NOMO-1 treated with dmso at 0.1 percent for 144 hours (cell line): ENCODE results near the gene ATP4A.
A peak's percentile ranks its signal among the peaks of the same experiment; 100 is the strongest.
"Not testable (repeated sequence)": the region's sequence is repeated elsewhere in the genome, so short reads cannot be mapped to it uniquely, and the experiment has no call there.

ENCODE experiments used
- DNase-seq: peaks from one replicate; lab custom pipeline; 2025; ENCODE audit not compliant: unreplicated experiment; lab: John Stamatoyannopoulos, UW

The ATP4A gene

DNA sequence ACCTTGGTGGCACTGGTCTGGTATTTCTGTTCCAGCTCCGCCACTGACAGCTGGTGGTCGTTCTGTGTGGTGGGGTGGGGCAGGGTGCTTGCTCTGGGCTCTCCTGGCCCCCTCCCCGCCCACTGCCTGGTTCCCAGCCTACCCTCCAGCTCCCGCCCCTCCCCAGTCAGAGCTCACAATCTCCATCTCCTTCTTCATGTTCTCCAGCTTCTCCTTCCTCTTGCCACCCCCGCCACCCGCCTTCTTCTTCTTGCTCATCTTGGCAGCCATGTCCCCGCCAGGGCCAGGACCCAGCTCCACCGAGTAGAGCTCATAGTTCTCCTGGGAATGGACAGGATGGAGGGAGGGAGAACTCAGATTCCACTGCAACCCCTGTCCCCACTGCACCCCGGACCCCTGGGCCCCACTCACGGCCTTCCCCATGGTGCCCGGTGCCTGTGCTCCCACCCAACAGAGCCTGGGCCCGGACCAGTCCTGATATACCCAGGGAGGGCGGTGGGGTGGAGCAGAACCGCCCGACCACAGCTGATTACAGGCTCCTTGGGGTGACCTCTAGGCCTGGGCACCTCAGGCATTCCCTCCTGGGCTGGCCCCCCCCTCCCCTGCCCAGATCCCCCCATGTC, at the start of gene ATP4A:
ATP4A (minus strand) TSS at position 452 of the 623 bp plus-strand sequence; CDS start at position 423, 29 bp downstream.
- DNase-seq, result no peak

DNA sequence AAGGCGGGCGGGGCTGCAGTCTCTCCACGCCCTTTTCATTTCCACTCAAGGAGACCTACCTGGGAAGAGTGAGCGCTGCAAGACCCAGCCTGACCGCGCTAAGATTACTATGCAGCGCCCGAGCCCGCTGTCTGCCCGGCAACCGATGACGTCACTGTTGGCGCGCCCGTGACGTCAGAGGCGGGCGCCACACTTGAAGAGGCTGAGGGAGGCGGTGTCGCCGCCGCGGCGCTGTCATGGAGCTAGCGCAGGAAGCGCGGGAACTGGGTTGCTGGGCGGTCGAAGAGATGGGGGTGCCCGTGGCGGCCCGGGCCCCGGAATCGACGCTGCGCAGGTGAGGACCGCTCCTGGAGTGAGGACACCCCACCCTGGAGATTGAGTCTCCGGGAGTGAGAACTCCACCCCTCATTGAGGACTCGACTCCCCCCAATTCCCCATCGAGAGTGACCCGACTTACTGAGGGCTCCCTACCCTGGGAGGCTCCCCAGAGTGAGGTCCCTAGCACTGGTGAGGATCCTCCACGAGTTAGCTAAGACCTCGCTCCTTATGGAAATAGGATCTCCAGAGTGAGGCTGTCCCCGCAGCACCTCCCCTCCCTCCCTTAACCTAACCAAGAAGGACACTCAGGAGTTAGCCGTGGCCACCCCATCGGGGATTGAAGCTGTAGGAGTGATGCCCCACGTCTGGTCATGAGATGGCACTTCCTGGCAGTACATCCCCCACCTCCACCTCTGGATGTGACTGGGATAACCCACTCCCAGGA, 49.3 kb upstream of the ATP4A start, which contains the start of gene HAUS5:
HAUS5 (plus strand) TSS at position 177 of the 763 bp plus-strand sequence; CDS start at position 237, 60 bp downstream.
- DNase-seq, result peak; percentile 84

DNA sequence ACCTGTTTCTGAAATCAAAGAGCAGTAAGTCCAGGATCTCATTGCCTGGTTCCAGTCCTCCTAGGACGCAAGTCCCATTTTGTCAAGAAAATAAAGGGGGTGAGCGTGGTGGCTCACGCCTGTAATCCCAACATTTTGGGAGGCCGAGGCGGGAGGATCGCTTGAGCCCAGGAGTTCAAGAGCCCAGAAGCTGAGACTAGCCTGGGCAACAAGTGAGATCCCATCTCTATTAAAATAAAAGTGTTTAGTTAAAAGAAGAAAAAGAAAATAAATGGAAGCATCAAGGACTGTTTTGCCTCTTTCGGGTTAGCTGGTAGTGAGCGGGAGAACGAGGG, 48.7 kb upstream of the ATP4A start:
- DNase-seq, result no peak

DNA sequence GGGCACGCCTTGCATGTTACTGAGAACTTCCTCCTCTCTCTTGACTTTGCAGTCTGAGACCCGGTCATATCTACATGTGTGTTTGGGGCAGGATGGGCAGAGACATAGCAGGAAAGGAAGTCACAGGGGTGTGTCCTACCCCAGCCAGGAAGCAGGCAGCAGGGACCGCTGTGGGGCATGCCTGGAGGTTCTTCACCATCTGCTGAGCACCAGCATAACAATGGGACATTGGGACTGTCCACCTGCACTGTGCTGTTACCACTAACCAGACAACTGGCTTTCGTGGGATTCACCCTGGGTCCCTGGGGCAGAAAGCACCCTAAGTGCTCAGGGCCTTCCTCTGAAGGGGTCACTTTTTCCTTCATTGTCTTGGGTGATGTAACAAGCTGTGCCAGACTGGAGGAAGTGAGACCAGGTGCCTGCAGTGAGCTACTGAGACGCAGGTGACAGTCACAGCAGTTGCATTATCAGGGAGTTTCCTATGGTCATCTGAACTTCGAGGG, 46.4 kb upstream of the ATP4A start:
- peak; percentile 52 for DNase-seq

DNA sequence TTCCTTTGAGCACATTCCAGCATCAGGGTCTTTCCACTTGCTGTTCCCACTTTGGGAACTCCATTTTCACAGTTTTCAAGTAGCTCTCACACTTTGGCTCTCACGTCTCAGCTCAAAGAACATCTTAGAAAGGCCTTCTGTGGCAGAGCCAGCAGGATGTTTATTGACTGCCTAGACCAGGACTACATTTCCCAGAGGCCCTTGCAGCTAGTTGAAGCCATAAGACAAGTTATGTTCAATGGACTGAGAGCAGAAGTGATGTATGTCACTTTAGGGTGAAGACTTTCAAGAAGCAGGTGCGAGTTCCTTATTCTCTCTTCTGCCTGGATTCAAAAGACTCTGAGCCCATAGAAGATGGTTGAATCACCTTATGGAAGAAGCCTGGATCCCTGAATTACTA, 44.8 kb upstream of the ATP4A start:
- DNase-seq, result no peak

DNA sequence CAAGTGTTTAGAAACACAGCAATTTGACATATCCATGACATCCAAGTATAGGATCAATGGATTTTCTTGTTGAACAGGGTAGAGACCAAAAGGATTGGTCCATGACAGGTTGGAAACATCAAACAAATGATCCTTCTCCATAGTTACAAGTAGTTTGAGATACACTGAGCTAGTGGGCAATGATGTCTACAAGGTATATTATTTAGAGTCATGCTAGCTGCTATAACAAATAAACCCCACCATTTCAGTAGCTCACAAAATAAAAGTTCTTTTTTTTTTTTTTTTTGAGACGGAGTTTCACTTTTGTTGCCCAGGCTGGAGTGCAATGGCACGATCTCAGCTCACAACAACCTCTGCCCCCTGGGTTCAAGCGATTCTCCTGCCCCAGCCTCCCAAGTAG, 44.2 kb upstream of the ATP4A start:
- DNase-seq, result no peak

DNA sequence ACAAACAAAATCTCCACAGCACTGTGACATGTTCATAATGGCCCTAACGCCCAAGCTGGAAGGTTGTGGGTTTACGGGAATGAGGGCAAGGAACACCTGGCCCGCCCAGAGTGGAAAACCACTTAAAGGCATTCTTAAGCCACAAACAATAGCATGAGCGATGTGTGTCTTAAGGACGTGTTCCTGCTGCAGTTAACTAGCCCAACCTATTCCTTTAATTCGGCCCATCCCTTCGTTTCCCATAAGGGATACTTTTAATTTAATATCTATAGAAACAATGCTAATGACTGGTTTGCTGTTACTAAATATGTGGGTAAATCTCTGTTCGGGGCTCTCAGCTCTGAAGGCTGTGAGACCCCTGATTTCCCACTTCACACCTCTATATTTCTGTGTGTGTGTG, 43.7 kb upstream of the ATP4A start:
- DNase-seq, result not testable (repeated sequence)

DNA sequence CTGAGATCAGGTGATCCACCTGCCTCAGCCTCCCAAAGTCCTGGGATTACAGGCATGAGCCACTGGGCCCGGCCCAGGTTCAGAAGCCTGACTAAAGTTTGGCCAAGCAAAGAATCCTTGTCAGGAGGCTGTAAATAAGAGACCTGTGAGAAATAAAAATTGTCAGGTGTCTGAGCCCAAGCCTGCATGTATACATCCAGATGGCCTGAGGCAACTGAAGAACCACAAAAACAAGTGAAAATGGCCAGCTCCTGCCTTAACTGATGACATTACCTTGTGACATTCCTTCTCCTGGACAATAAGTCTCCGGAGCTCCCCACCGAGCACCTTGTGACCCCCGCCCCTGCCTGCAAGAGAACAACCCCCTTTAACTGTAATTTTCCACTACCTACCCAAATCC, 41.0 kb upstream of the ATP4A start:
- not testable (repeated sequence) for DNase-seq

DNA sequence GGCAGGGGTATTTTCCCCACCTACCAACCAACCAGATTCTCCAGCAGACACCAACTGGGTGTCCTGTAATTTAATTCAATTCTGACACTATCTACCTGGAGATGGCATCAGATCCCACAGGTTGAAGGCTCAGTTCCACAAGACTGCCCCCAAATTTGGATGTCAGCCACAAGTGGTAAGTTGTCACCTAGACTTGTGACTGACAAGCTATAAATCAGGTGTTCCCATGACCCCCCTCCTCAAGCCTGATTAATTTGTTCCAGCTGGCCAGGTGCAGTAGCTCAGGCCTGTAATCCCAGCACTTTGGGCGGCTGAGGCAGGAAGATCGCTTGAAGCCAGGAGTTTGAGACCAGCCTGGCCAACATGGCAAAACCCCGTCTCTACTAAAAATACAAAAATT, 38.5 kb upstream of the ATP4A start:
- no peak for DNase-seq

DNA sequence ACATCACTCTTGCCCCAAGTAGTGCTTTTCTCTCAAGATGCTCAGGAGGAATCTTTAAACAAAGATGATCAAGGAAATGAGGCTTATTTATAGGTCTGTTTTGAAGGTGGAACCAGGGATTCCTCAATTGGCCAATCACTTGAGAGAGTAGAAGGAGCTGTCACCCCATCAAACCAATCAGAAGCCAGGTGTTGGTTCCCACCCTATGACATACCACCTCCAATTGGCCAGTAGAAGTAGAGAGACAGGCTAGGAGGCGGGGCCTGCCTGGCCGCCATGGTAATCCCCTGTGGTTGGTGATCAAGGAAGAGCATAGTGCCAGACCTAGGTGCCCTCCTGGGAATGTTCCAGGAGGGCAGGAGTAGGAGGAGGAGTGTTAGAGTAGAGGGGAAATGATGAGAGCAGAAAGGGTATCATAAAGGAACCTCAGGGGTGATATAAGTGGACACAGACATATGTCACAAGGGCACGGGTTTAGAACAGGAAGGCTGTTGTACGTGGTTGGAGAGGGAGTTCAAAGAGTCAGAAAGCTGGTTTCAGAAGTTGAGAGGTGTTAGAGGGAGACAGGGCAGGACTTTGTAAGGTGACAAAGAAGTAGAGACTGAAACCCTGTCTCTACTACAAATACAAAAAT, 33.0 kb upstream of the ATP4A start:
- DNase-seq, result no peak

DNA sequence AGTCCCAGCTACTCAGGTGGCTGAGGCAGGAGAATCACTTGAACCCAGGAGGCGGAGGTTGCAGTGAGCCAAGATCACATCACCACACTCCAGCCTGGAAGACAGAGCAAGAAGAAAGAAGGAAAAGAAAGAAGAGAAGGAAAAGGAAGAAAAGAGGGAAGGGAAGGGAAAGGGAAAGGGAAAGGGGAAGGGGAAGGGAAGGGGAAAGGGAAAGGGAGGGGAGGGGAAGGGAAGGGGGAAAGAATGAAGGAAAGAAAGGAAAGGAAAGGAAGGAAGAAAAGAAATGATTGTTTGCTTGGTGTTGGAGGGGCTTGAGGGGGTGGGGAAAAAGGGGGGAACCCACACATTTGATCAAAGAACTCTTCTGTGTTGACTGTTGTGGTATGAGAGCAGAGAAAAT, 32.5 kb upstream of the ATP4A start:
- no peak for DNase-seq

DNA sequence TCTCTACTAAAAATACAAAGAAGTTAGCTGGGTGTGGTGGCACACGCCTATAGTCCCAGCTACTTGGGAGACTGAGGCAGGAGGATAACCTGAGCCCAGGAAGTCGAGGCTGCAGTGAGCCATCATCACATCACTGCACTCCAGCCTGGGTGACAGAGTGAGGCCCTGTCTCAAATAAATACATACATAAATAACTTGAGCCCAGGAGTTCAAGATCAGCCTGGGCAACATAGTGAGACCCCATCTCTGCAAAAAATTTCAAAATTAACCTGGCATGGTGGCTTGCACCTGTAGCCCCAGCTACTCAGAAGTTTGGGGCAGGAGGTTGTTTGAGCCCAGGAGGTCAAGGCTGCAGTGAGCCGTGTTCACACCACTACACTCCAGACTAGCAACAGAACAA, 31.6 kb upstream of the ATP4A start:
- not testable (repeated sequence) for DNase-seq

DNA sequence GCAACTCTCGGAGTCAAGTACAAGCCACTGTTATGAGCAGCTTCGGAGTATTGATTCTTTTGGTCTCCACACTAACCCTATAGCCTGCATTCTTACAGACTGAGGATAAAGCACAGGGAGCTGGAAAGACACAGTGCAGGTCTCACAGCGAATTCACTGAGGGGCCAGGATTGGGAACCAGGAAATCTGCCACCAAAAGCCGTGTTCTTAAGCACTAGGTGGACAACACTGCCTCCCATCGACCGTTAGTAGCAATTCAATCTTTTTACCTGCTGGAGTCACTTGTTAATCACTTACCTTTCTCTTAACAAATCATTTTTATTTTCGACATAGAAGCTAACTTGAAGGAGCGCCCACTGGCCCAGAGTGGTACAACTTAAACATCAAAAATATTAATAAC, 28.8 kb upstream of the ATP4A start:
- no peak for DNase-seq

DNA sequence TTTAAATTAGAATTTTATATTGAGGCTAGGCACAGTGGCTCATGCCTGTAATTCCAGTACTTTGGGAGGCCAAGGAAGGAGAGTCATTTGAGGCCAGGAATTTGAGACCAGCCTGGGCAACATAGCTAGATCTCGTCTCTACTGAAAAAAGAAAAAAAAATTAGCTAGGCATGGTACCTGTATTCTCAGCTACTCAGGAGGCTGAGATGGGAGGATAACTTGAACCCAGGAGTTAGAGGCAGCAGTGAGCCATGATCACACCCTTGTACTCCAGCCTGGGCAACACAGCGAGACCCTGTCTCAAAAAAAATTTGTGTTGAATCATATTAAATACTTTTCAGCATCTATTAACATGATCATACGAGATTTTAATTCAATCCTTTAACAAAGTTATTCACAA, 27.4 kb upstream of the ATP4A start:
- DNase-seq, result no peak

DNA sequence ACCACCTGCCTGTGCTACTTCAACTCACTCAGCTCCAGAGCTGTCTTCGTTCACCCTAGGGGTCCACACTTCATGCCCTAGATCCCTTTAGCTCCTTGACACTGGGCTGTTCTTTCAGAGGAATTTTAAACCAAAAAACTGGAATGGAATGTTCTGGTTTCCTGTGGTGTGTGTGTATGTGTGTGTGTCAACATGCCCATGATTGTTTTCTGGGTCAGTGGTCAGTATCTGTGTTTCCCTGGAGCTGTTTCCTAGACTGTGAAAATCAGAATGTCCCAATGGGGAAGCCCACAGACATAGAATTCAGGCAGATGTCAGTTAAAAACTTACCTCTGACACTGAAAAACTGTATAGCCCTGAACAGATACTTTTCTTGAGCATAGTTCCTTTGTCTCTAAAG, 23.9 kb upstream of the ATP4A start:
- no peak for DNase-seq

DNA sequence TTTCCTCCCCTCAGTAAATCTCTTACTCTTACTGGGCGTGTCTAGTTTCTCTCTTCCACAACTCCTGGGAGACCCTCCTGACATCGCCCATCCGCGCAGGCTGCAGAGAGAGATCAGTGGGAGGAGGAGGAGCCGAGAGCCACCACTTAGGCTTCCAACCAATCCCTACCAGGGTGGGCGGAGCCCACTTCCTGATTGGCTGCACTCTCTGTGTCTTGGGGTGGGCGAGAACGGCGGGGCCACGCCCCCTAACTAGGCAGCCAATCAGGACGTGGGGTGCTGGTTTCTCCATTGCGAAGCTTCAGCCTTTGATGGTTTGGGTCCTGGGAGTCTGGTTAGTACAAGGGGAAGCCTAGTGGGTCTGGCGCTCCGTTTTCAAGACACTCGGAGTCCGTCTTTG, 22.4 kb upstream of the ATP4A start, which contains the start of gene PMIS2:
PMIS2 (plus strand) TSS at position 326 of the 400 bp plus-strand sequence. CDS start 87 bp downstream, outside the sequence.
- DNase-seq, result no peak

DNA sequence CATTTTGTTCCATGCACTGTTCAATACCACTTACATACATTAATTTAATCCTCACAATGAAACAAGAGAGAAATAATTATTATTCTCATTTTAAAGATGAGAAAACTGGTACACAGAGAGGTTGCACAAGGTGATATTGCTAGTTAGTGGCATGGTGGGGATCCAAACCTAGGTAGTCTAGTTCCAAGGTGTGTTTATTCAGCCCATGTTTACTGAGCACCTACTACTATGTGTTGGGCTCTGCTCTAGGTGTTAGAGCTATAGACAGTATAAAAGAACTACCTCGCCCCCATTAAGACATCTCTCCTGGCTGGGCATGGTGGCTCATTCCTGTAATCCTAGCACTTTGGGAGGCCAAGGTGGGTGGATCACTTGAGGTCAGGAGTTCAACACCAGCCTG, 19.3 kb upstream of the ATP4A start:
- no peak for DNase-seq

DNA sequence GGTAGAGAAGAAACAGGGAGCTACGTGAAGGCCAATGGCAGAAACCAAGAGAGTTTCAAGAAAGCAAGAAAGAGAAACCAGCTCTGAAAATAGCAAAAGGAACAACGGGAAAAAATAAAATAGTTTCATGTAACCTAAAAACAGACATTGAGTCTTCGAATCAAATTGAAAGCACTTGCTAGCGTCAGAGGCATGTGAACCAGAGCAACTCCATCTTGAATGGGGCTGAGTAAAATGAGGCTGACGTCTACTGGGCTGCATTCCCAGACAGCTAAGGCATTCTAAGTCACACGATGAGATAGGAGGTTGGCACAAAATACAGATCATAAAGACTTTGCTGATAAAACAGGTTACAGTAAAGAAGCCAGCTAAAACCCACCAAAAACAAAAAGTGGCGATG, 15.2 kb upstream of the ATP4A start:
- no peak for DNase-seq

DNA sequence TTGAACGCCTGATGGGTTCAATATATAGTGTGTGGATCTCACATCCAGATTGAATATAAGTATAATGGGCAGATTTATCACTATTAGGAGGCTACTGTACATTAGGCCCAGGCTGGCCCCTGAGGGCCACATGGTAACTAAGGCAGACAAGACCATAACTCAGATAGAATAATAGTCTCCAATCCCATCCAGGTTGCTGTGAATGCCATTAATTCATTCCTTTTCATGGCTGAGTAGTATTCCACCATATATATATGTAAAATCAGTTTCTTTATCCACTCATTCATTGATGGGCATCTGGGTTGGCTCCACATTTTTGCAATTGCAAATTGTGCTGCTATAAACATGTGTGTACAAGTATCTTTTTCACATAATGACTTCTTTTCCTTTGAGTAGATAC, 14.5 kb upstream of the ATP4A start:
- DNase-seq, result no peak

DNA sequence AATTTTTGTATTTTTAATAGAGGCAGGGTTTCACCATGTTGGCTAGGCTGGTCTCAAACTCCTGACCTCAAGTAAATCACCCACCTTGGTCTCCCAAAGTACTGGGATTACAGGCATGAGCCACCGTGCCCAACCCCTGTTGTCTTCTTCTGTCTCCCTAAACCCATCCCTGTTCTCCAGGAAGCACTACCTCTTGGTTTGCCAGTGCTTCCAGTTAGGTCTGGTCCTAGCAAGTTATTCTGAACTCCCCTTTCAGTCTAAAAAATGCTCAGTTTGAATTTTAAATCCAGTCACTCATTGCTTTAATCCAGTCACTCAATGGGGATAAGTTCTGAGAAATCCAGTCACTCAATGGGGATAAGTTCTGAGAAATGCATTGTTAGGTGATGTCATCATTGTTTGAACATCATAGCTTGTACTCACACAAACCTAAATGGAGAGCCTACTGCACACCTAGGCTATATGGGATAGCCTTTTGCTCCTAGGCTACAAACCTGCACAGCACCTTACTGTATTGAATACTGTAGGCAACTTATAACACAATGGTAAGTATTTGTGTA, 8.0 kb upstream of the ATP4A start:
- no peak for DNase-seq

DNA sequence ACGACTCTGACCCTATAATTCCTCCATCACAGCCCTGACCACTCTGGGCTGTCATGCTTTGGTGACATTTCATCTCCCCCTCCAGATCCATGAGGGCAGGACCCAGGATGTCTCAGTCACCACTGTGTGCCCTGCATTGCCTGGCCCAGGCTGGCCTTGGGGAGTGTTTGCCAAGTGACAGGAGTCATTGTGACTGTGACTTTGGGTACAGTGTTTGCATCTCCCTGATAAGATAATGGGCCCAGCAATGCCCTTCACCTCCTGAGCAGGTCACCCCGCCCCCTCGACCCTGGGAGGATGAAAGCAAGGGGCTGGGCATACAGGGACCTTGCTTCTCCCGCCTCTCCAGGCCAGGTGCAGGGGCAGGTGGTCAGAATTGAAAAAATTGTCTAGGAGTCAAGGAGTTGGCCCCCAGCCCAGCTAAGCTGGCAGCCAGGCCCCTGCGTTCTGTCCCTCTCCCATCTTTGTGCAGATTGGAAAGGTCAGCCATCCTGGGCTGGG, 5.9 kb upstream of the ATP4A start:
- DNase-seq, result no peak
